Neural cell (in vitro differentiated cells): Measurements from ENCODE around the gene SLC25A22. TPM values are rescaled to one million over a fixed set of nuclear protein-coding genes. Genes with fewer than 3 reads are reported as not detected.

Experiments
- H2AFZ ChIP-seq: fragments of 200-600, 300-800 bp; sonication (generic), shearing (Covaris generic); 2 replicates; pipeline ENCODE4 v1.6.0; 2014; ENCODE audit warnings: low read depth, mild to moderate bottlenecking, antibody characterized with exemption, low read length, moderate library complexity
- H3F3A ChIP-seq: fragments of 200-600 bp; shearing (Covaris generic); 2 replicates; pipeline ENCODE4 v1.6.1; 2016; ENCODE audit warnings: mild to moderate bottlenecking, moderate library complexity, mixed read lengths, antibody characterized with exemption, low read length; ENCODE audit not compliant: insufficient read depth, poor library complexity, severe bottlenecking
- H3K27ac ChIP-seq: fragments of 200-600, 300-800 bp; sonication (generic), shearing (Covaris generic); 2 replicates; pipeline ENCODE4 v1.5.1; 2014; ENCODE audit warnings: mild to moderate bottlenecking, low read length, moderate library complexity
- H3K27me3 ChIP-seq: fragments of 300-800, 200-600 bp; sonication (generic), shearing (Covaris generic); 2 replicates; pipeline ENCODE4 v1.6.0; 2014; ENCODE audit warnings: mild to moderate bottlenecking, low read depth, low read length, moderate library complexity; ENCODE audit not compliant: insufficient read depth
- H3K36me3 ChIP-seq: fragments of 300-800, 200-600 bp; sonication (generic), shearing (Covaris generic); 2 replicates; pipeline ENCODE4 v1.5.1; 2014; ENCODE audit warnings: mild to moderate bottlenecking, antibody characterized with exemption, low read length, moderate library complexity; ENCODE audit not compliant: insufficient read depth
- H3K4me2 ChIP-seq: fragments of 300-800, 200-600 bp; sonication (generic), shearing (Covaris generic); 2 replicates; pipeline ENCODE4 v1.6.0; 2014; ENCODE audit warnings: mild to moderate bottlenecking, low read length
- H3K4me3 ChIP-seq: fragments of 300-800, 200-600 bp; sonication (generic), shearing (Covaris generic); 2 replicates; pipeline ENCODE4 v1.5.1; 2014; ENCODE audit warnings: mild to moderate bottlenecking, low read length, moderate library complexity
- H3K79me2 ChIP-seq: fragments of 200-600 bp; shearing (Covaris generic); replicated peaks from 2 replicates; pipeline ENCODE4 v1.6.0; 2014; ENCODE audit warnings: mild to moderate bottlenecking, low read length, moderate library complexity; ENCODE audit not compliant: insufficient read depth
- H3K9ac ChIP-seq: fragments of 300-800, 200-600 bp; sonication (generic), shearing (Covaris generic); 2 replicates; pipeline ENCODE4 v1.6.1; 2016; ENCODE audit warnings: mild to moderate bottlenecking, low read length, mixed read lengths
- H3K9me2 ChIP-seq: fragments of 200-600 bp; shearing (Covaris generic); 2 replicates; pipeline ENCODE4 v1.6.1; 2016; ENCODE audit warnings: mild to moderate bottlenecking, low read length, mixed read lengths; ENCODE audit not compliant: insufficient read depth
- H3K9me3 ChIP-seq: fragments of 200-600, 300-800 bp; sonication (generic), shearing (Covaris generic); 2 replicates; pipeline ENCODE4 v1.6.1; 2016; ENCODE audit warnings: mild to moderate bottlenecking, mixed run types, low read length, moderate library complexity, mixed read lengths
- H4K20me1 ChIP-seq: fragments of 200-600 bp; shearing (Covaris generic); 2 replicates; pipeline ENCODE4 v1.6.1; 2016; ENCODE audit warnings: mild to moderate bottlenecking, mixed run types; ENCODE audit not compliant: insufficient read depth
- EP300 ChIP-seq: fragments of 450-650 bp; conservative IDR thresholded peaks from 2 replicates; pipeline ENCODE4 v1.6.1; 2014; ENCODE audit warnings: antibody characterized with exemption, mild to moderate bottlenecking, moderate library complexity; ENCODE audit not compliant: poor library complexity, severe bottlenecking
- EZH2 ChIP-seq: fragments of 200-600, 300-800 bp; shearing (Covaris generic), sonication (generic); IDR thresholded peaks from 2 replicates; pipeline ENCODE4 v1.6.1; 2014; ENCODE audit warnings: antibody characterized with exemption, low read length, borderline replicate concordance, mild to moderate bottlenecking; ENCODE audit not compliant: insufficient read depth, poor library complexity, severe bottlenecking
- MXI1 ChIP-seq: fragments of 450-650 bp; conservative IDR thresholded peaks from 2 replicates; pipeline ENCODE4 v1.6.1; 2014; ENCODE audit warnings: antibody characterized with exemption, mild to moderate bottlenecking; ENCODE audit not compliant: poor library complexity, severe bottlenecking
- POLR2AphosphoS5 ChIP-seq: IDR thresholded peaks from 2 replicates; pipeline ENCODE4 v1.6.1; 2012
- RAD21 ChIP-seq: fragments of 450-650 bp; conservative IDR thresholded peaks from 2 replicates; pipeline ENCODE4 v1.6.1; 2014; ENCODE audit warnings: antibody characterized with exemption, mild to moderate bottlenecking, moderate library complexity
- SMC3 ChIP-seq: fragments of 450-650 bp; conservative IDR thresholded peaks from 2 replicates; pipeline ENCODE4 v1.6.1; 2014; ENCODE audit warnings: antibody characterized with exemption, mild to moderate bottlenecking, moderate library complexity; ENCODE audit not compliant: poor library complexity
- TAF1 ChIP-seq: IDR thresholded peaks from 2 replicates; pipeline ENCODE4 v1.6.1; 2012; ENCODE audit warnings: low read depth
- polyA plus RNA-seq: library from polyadenylated mRNA; depleted of rRNA; stranded (reverse); fragments of >200 nt; gene quantifications from 2 replicates; pipeline ENCODE4 v1.2.3, GENCODE V29; 2014
- TF ChIP-seq, protein P1 (sequence below): fragments of 450-650 bp; IDR thresholded peaks from 2 replicates; pipeline ENCODE4 v1.5.1; 2014; ENCODE audit warnings: antibody characterized with exemption, mild to moderate bottlenecking, moderate library complexity; ENCODE audit not compliant: poor library complexity, severe bottlenecking
- TF ChIP-seq, protein P2 (sequence below): IDR thresholded peaks from 2 replicates; pipeline ENCODE4 v1.6.1; 2012; ENCODE audit warnings: borderline replicate concordance

The SLC25A22 gene
- polyA plus RNA-seq, 1 donor from 2014 or later: 40.9 TPM

DNA sequence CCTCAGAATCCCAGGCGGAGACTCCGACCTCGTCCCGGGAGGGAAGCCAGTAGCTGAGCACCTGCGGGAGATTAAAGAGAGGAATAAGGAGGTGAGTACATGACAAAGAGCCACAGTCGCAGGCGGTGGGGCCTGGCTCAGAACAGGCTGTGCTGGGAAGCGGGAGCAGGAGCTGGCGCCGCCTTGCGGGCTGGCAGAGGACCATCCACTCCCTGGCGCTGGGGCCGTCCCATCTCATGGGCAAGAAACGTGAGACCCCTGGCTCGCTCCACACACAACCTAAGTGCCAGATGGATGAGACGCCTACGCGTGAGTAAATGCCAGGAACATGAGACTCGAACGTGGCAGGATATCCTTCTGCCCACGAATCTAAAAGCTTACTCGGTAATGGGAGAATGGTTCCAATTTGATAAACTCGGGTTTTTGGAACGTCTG, 14.5 kb downstream of the SLC25A22 start:
- Histone ChIP-seq H3K9ac (peak overlapping the region; percentile 36), H3K79me2 (peaks cover 1% of the 10 kb centered on the region), H3K4me3 (no peak overlapping the region), H3K27me3 (no peaks in the 10 kb centered on the region), H4K20me1 (no peaks in the 10 kb centered on the region), H3K4me2 (no peak overlapping the region), H3K27ac (peak overlapping the region; percentile 35), H3K9me3 (no peaks in the 10 kb centered on the region), H3F3A (no peaks in the 10 kb centered on the region), H3K36me3 (no peaks in the 10 kb centered on the region), H2AFZ (no peak overlapping the region), H3K9me2 (no peaks in the 10 kb centered on the region)
- TF ChIP-seq POLR2AphosphoS5: no peak
- peak; percentile 69 for TF ChIP-seq SMC3
- TF ChIP-seq, protein P1, sequence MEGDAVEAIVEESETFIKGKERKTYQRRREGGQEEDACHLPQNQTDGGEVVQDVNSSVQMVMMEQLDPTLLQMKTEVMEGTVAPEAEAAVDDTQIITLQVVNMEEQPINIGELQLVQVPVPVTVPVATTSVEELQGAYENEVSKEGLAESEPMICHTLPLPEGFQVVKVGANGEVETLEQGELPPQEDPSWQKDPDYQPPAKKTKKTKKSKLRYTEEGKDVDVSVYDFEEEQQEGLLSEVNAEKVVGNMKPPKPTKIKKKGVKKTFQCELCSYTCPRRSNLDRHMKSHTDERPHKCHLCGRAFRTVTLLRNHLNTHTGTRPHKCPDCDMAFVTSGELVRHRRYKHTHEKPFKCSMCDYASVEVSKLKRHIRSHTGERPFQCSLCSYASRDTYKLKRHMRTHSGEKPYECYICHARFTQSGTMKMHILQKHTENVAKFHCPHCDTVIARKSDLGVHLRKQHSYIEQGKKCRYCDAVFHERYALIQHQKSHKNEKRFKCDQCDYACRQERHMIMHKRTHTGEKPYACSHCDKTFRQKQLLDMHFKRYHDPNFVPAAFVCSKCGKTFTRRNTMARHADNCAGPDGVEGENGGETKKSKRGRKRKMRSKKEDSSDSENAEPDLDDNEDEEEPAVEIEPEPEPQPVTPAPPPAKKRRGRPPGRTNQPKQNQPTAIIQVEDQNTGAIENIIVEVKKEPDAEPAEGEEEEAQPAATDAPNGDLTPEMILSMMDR: peak; percentile 79
- no peak for TF ChIP-seq MXI1
- no peak for TF ChIP-seq EP300
- no peak for TF ChIP-seq TAF1
- TF ChIP-seq, protein P2, sequence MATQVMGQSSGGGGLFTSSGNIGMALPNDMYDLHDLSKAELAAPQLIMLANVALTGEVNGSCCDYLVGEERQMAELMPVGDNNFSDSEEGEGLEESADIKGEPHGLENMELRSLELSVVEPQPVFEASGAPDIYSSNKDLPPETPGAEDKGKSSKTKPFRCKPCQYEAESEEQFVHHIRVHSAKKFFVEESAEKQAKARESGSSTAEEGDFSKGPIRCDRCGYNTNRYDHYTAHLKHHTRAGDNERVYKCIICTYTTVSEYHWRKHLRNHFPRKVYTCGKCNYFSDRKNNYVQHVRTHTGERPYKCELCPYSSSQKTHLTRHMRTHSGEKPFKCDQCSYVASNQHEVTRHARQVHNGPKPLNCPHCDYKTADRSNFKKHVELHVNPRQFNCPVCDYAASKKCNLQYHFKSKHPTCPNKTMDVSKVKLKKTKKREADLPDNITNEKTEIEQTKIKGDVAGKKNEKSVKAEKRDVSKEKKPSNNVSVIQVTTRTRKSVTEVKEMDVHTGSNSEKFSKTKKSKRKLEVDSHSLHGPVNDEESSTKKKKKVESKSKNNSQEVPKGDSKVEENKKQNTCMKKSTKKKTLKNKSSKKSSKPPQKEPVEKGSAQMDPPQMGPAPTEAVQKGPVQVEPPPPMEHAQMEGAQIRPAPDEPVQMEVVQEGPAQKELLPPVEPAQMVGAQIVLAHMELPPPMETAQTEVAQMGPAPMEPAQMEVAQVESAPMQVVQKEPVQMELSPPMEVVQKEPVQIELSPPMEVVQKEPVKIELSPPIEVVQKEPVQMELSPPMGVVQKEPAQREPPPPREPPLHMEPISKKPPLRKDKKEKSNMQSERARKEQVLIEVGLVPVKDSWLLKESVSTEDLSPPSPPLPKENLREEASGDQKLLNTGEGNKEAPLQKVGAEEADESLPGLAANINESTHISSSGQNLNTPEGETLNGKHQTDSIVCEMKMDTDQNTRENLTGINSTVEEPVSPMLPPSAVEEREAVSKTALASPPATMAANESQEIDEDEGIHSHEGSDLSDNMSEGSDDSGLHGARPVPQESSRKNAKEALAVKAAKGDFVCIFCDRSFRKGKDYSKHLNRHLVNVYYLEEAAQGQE: no peak
- TF ChIP-seq RAD21: peak; percentile 65
- no peak for TF ChIP-seq EZH2

DNA sequence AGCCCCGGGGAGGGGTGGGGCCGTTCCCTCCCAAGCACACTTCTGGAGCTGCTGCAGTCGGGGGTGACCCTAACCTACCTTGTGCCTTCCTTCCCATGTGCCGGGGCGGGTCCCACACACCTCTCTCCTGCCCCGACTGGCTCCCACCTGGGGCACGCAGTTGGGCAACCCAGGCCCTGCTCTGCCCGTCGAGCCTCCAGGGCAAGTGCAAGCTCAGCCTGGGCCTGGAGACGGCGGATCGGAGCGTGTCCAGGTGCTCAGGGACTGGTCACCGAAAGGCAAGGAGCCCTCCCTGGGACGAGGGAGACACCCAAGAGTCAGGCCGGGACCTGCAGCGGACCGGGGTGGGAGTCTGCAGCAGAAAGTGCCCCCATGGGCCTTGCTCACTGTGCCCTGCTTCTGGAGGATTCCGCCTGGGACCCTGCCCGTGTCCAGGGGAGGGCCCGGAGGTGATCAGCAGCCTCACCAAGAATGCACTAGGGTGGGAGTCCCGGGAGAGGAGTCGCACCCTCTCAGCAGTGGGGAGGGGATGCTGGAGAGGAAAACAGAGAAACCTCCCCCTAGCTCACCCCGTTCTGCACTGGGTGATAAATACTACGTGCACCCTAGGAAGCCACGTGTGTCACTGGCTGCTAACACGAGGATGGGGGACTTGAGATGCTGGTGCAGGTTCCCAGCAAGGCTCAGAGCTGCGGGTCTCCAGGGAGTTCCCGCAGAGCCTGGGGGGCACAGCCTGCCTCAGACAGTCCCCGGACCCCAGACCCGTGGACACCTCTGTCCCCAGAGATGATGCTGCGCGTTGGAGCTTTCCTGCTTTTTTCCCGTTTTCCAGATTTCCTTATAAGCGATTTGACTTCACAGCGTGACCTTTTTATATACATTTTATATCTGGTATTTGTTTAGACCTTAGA, 15.6 kb downstream of the SLC25A22 start:
- H3K27me3 ChIP-seq: no peaks in the 10 kb centered on the region
- H3F3A ChIP-seq: no peaks in the 10 kb centered on the region
- H2AFZ ChIP-seq: no peak overlapping the region
- H3K4me3 ChIP-seq: no peak overlapping the region
- H3K27ac ChIP-seq: no peak overlapping the region
- H3K9ac ChIP-seq: peak overlapping the region; percentile 23
- peaks cover 7% of the 10 kb centered on the region for H3K79me2 ChIP-seq
- H4K20me1 ChIP-seq: no peaks in the 10 kb centered on the region
- H3K9me2 ChIP-seq: no peaks in the 10 kb centered on the region
- H3K4me2 ChIP-seq: no peak overlapping the region
- H3K36me3 ChIP-seq: no peaks in the 10 kb centered on the region
- TF ChIP-seq EP300 (no peak), TAF1 (no peak)
- TF ChIP-seq, protein P1: no peak
- no peaks in the 10 kb centered on the region for H3K9me3 ChIP-seq
